Bronchial epithelial cell (primary cell): ENCODE data around the gene GRID2IP. TPM values are rescaled to one million over a fixed set of nuclear protein-coding genes. Genes with fewer than 3 reads are reported as not detected.
A peak's percentile ranks its signal among the peaks of the same experiment; 100 is the strongest.

Source experiments
- DNase-seq: peaks from one replicate; pipeline ENCODE4 v3.0.0-alpha.2; 2010; ENCODE audit warnings: low read depth
- FAIRE-seq: peaks from 2 replicates; lab custom pipeline; 2011; peaks lifted over from hg19 to GRCh38; lab: Jason Lieb, UNC
- H3K27me3 ChIP-seq: 2 replicates; pipeline ENCODE4 v1.5.1; 2011; ENCODE audit warnings: low read length; ENCODE audit not compliant: control insufficient read depth, insufficient read depth
- H3K36me3 ChIP-seq: 2 replicates; pipeline ENCODE4 v1.5.1; 2011; ENCODE audit warnings: low read length; ENCODE audit not compliant: control insufficient read depth, insufficient read depth
- H3K4me3 ChIP-seq: 2 replicates; pipeline ENCODE4 v1.5.1; 2011; ENCODE audit warnings: mild to moderate bottlenecking, low read depth, low read length, control low read depth
- total RNA-seq: library from RNA; depleted of rRNA; stranded (reverse); fragments of >200 nt; gene quantifications from 2 replicates; pipeline ENCODE4 v1.2.1, GENCODE V29; 2014
- TF ChIP-seq, protein P1 (sequence below): IDR thresholded peaks from 2 replicates; pipeline ENCODE4 v1.5.1; 2011; ENCODE audit warnings: mild to moderate bottlenecking, moderate library complexity, low read length, control low read depth, inconsistent platforms; ENCODE audit not compliant: insufficient read depth, severe bottlenecking

GRID2IP gene
- total RNA-seq, 1 donor from 2014 or later = 0.26 TPM

GRCh38 chr7:6563936-6564770 is 12.9 kb upstream of the GRID2IP start:
- DNase-seq (no peak), FAIRE-seq (no peak)
- H3K27me3 ChIP-seq = no peaks in the 10 kb centered on the region
- TF ChIP-seq, protein P1, sequence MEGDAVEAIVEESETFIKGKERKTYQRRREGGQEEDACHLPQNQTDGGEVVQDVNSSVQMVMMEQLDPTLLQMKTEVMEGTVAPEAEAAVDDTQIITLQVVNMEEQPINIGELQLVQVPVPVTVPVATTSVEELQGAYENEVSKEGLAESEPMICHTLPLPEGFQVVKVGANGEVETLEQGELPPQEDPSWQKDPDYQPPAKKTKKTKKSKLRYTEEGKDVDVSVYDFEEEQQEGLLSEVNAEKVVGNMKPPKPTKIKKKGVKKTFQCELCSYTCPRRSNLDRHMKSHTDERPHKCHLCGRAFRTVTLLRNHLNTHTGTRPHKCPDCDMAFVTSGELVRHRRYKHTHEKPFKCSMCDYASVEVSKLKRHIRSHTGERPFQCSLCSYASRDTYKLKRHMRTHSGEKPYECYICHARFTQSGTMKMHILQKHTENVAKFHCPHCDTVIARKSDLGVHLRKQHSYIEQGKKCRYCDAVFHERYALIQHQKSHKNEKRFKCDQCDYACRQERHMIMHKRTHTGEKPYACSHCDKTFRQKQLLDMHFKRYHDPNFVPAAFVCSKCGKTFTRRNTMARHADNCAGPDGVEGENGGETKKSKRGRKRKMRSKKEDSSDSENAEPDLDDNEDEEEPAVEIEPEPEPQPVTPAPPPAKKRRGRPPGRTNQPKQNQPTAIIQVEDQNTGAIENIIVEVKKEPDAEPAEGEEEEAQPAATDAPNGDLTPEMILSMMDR = no peak
- no peak overlapping the region for H3K4me3 ChIP-seq
- H3K36me3 ChIP-seq = no peaks in the 10 kb centered on the region

DNA sequence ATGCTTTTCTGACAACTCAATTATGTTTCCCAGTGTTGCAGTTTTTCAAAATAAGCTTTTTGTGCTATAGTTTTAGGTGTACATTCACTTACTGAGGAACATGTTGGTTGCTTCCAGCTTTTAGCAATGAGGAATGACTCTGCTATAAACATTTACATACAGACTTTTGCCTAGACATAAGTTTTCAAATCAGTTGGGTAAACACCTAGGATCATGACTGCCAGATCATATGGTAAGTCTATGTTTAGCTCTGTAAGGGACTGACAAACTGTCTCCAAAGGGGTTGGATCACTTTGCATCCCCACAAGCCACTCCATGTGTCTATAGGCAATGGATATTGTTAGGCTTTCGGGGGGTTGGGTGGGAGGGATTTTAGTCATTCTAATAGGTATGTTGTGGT is 10.8 kb upstream of the GRID2IP start:
- DNase-seq (no peak), FAIRE-seq (no peak)
- Histone ChIP-seq H3K27me3 (no peaks in the 10 kb centered on the region), H3K36me3 (no peaks in the 10 kb centered on the region), H3K4me3 (no peak overlapping the region)
- TF ChIP-seq, protein P1 = no peak

GRCh38 chr7:6559896-6560295 is 8.6 kb upstream of the GRID2IP start:
- H3K4me3 ChIP-seq = no peak overlapping the region
- DNase-seq = no peak
- H3K27me3 ChIP-seq = no peaks in the 10 kb centered on the region
- H3K36me3 ChIP-seq = no peaks in the 10 kb centered on the region
- TF ChIP-seq, protein P1 = no peak
- no peak for FAIRE-seq

DNA sequence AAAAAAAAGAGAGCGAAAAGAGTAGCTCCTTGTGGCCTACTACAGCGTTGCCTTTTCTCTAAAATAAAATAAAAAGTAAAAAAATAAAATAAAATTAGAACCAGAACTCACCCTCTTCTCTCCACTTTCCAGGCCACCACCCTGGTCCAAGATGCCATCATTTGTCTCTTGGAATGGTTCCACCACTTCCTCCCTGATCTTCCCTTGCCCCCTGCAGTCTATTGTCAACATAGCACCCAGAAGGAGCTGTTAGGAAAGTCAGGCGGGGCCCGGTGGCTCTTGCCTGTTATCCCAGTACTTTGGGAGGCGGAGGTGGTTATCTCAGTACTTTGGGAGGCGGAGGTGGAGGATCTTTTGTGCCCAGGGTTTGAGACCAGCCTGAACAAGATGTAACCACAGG is 7.6 kb upstream of the GRID2IP start:
- FAIRE-seq (no peak), DNase-seq (peak; percentile 19)
- Histone ChIP-seq H3K27me3 (no peaks in the 10 kb centered on the region), H3K36me3 (no peaks in the 10 kb centered on the region), H3K4me3 (no peak overlapping the region)
- TF ChIP-seq, protein P1 = peak; percentile 19

DNA sequence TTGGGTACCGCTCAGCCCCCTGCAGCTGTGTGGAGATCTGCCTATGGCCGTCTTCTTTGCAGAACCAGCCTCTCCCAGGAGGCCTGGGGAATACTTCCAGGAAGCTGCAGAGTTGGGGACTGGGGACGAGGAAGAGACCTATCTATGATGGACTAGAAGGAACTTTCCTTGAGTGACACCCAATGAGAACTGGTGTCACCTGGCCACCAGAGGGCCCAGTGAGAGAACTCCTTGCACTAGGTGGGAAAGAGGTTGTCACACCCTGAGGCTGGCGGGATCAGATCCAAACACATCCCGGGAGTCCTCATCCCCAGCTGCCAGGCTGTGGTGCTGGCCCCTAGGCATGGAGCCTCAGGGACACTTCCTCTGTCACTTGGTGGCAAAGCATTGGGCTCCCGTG is 4.9 kb upstream of the GRID2IP start:
- Histone ChIP-seq H3K4me3 (no peak overlapping the region), H3K36me3 (no peaks in the 10 kb centered on the region), H3K27me3 (no peaks in the 10 kb centered on the region)
- TF ChIP-seq, protein P1 = peak; percentile 23
- no peak for FAIRE-seq
- no peak for DNase-seq

DNA sequence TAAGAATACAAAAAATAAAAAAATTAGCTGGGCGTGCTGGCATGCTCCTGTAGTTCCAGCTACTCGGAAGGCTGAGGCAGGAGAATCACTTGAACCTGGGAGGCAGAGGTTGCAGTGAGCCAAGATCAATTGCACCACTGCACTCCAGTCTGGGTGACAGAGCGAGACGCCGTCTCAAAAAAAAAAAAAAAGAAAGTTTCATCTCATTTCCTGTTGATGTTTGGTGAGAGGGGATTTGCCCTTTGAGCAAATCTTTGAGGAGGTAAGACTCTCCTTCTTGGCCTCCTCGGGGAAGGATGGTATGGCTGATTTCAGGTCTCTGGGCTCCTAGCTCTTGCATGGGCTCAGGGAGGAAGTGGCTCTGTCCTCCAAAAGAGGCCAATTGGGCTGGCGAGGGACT is 3.6 kb upstream of the GRID2IP start:
- Histone ChIP-seq H3K27me3 (no peaks in the 10 kb centered on the region), H3K4me3 (no peak overlapping the region), H3K36me3 (no peaks in the 10 kb centered on the region)
- TF ChIP-seq, protein P1 = no peak
- DNase-seq = no peak
- no peak for FAIRE-seq
